ENCODE measurements around the gene POP4.

DNA sequence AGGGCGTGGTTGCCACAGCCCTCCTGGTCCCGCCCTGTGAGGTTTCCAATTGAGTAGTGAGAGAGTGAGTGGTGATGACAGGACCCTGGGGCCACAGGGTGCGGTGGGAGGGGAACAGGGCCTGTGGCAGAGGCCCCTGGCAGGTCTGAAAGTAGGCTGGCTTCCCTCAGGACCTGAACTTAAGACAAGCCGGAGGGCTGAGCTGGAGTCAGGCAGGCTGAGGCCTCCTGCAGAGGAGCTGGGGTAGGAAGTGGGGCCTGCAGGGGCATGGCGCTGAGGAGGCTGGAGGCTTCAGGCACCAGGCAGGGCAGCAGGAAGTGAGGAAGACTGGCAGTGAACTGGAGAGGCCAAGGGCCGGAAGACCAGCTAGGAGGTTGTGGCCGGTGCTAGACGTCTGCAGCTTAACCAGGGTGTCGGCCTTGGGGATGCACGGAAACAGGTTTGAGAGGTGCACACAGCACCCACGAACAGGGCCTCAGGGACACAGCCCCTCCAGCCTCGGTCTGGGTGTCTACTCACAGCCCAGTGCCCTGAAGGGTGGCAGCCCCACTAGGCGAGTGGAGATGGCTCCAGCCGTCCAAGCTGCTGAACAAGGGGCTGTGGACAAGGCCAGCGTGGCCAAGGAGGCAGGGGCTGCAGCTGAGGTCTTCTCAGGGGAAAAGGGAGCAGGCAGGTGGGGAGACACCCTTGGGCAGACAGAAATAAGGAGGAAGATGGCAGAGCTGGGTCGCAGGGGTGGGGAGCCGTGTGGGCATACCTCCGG, 17.8 kb downstream of the POP4 start:
- TF ChIP-seq, protein P1, sequence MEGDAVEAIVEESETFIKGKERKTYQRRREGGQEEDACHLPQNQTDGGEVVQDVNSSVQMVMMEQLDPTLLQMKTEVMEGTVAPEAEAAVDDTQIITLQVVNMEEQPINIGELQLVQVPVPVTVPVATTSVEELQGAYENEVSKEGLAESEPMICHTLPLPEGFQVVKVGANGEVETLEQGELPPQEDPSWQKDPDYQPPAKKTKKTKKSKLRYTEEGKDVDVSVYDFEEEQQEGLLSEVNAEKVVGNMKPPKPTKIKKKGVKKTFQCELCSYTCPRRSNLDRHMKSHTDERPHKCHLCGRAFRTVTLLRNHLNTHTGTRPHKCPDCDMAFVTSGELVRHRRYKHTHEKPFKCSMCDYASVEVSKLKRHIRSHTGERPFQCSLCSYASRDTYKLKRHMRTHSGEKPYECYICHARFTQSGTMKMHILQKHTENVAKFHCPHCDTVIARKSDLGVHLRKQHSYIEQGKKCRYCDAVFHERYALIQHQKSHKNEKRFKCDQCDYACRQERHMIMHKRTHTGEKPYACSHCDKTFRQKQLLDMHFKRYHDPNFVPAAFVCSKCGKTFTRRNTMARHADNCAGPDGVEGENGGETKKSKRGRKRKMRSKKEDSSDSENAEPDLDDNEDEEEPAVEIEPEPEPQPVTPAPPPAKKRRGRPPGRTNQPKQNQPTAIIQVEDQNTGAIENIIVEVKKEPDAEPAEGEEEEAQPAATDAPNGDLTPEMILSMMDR (IDR thresholded peaks at IDR 0.05), result no peak
- no peak for TF ChIP-seq POLR2A (IDR thresholded peaks at IDR 0.05)

Measured in uterus (tissue), 2 donors.